HepG2 (cell line): ENCODE results near the gene PGS1. TPM values are rescaled to one million over a fixed set of nuclear protein-coding genes. Genes with fewer than 3 reads are reported as not detected.

Source experiments
- CENPBD1 ChIP-seq: sonication (generic); formaldehyde crosslinking; IDR thresholded peaks from 2 replicates; pipeline ENCODE4 v1.8.0; 2022; ENCODE audit warnings: missing genetic modification reagents, low read depth, mild to moderate bottlenecking, borderline replicate concordance
- CREB1 ChIP-seq, 2 experiments: fragments of 450-650 bp in 1 of 2; IDR thresholded peaks; 2 replicates each; pipeline ENCODE4 v1.6.1; 2016 to 2017; ENCODE audit warnings: control low read depth in 1 of 2, mild to moderate bottlenecking in 1 of 2, missing compliant biosample characterization in 1 of 2, missing genetic modification characterization in 1 of 2
- E2F1 ChIP-seq: sonication (generic); formaldehyde crosslinking; IDR thresholded peaks from 2 replicates; pipeline ENCODE4 v1.5.0; 2020; ENCODE audit warnings: missing genetic modification reagents
- GABPA ChIP-seq, 2 experiments: IDR thresholded peaks; 2 replicates each; pipeline ENCODE4 v1.6.1; 2011 to 2016; ENCODE audit warnings: low read depth in 2 of 2, low read length in 1 of 2, missing biosample characterization in 1 of 2, missing genetic modification characterization in 1 of 2
- HOMEZ ChIP-seq: IDR thresholded peaks from 2 replicates; pipeline ENCODE4 v1.6.1; 2016; ENCODE audit warnings: low read depth
- KDM3A ChIP-seq: IDR thresholded peaks from 2 replicates; pipeline ENCODE4 v1.6.1; 2018; ENCODE audit warnings: low read depth, missing compliant biosample characterization
- MATR3 ChIP-seq: sonication (generic); formaldehyde crosslinking; IDR thresholded peaks from 2 replicates; pipeline ENCODE4 v1.4.0; 2020; ENCODE audit warnings: missing genetic modification reagents
- RBFOX2 ChIP-seq: fragments of 200-400 bp; formaldehyde crosslinking; IDR thresholded peaks from 2 replicates; pipeline ENCODE4 v1.6.1; 2017; ENCODE audit warnings: low read depth, mild to moderate bottlenecking, low read length
- SIX1 ChIP-seq: sonication (generic); formaldehyde crosslinking; IDR thresholded peaks from 2 replicates; pipeline ENCODE4 v1.4.0; 2020; ENCODE audit warnings: missing genetic modification reagents, borderline replicate concordance
- SRF ChIP-seq: IDR thresholded peaks from 2 replicates; pipeline ENCODE4 v1.6.1; 2011; ENCODE audit warnings: mild to moderate bottlenecking, low read depth, low read length, moderate library complexity
- UBTF ChIP-seq: sonication (generic); formaldehyde crosslinking; IDR thresholded peaks from 2 replicates; pipeline ENCODE4 v1.4.0; 2020; ENCODE audit warnings: mild to moderate bottlenecking, missing genetic modification reagents
- WIZ ChIP-seq: sonication (generic); formaldehyde crosslinking; IDR thresholded peaks from 2 replicates; pipeline ENCODE4 v1.5.1; 2020; ENCODE audit warnings: mild to moderate bottlenecking, missing genetic modification reagents
- ZFP1 ChIP-seq: IDR thresholded peaks from 2 replicates; pipeline ENCODE4 v1.6.1; 2016
- ZFP36 ChIP-seq: fragments of 150-350 bp; IDR thresholded peaks from 2 replicates; pipeline ENCODE4 v1.6.1; 2018; ENCODE audit warnings: borderline replicate concordance, low read length, low read depth; ENCODE audit not compliant: partially characterized antibody
- ZFX ChIP-seq: sonication (generic); formaldehyde crosslinking; IDR thresholded peaks from 2 replicates; pipeline ENCODE4 v1.4.0; 2020; ENCODE audit warnings: mild to moderate bottlenecking, low read depth, missing genetic modification reagents, moderate library complexity
- ZNF264 ChIP-seq: sonication (generic); formaldehyde crosslinking; IDR thresholded peaks from 2 replicates; pipeline ENCODE4 v1.4.0; 2020; ENCODE audit warnings: missing genetic modification reagents
- ZNF574 ChIP-seq: sonication (generic); formaldehyde crosslinking; IDR thresholded peaks from 2 replicates; pipeline ENCODE4 v1.4.0; 2020; ENCODE audit warnings: missing genetic modification reagents
- ZNF615 ChIP-seq: sonication (generic); formaldehyde crosslinking; IDR thresholded peaks from 2 replicates; pipeline ENCODE4 v1.5.0; 2020; ENCODE audit warnings: mild to moderate bottlenecking, missing genetic modification reagents, borderline replicate concordance
- ZNF816 ChIP-seq: sonication (generic); formaldehyde crosslinking; IDR thresholded peaks from 2 replicates; pipeline ENCODE4 v1.8.0; 2022; ENCODE audit warnings: missing genetic modification reagents, mild to moderate bottlenecking, borderline replicate concordance
- ZSCAN21 ChIP-seq: sonication (generic); formaldehyde crosslinking; IDR thresholded peaks from 2 replicates; pipeline ENCODE4 v1.8.0; 2022; ENCODE audit warnings: mild to moderate bottlenecking, missing genetic modification reagents, moderate library complexity, borderline replicate concordance
- polyA plus RNA-seq, 8 experiments: library from polyadenylated mRNA; depleted of rRNA in 3 of 8; stranded (reverse) in 7 of 8; unstranded in 1 of 8; fragments of >200 nt; fragmentation: Illumina TruSeq in 4 of 8; extraction: Trizol in 4 of 8; gene quantifications; 2 replicates each; pipeline versions ENCODE4 v1.2.1 to v1.2.3, GENCODE V29; 2011 to 2016; ENCODE audit warnings: low read depth in 4 of 8, missing spikeins in 1 of 8, mixed read lengths in 1 of 8; ENCODE audit not compliant: insufficient read depth in 1 of 8
- total RNA-seq, 5 experiments: library from RNA; depleted of rRNA; stranded (reverse); fragments of >200 nt; fragmentation: Illumina TruSeq; extraction: Trizol; gene quantifications; 2 replicates each; pipeline ENCODE4 v1.2.3, GENCODE V29; 2016; ENCODE audit warnings: low read depth in 1 of 5

Gene PGS1
- total and polyA plus RNA-seq, 2 of the 13 experiments (the other 11 are each of a cell fraction or from before 2014, with no cell fraction given), result 25.9 to 31.5 TPM

GRCh38 chr17:78341559-78342448, 36.6 kb upstream of the PGS1 start (continued):
- TF ChIP-seq UBTF (CRISPR knock-in tag), result peak; percentile 47; the same call in 1 of the 2 replicates
- TF ChIP-seq SIX1 (CRISPR knock-in tag), result no peak
- no peak for TF ChIP-seq ZNF264 (CRISPR knock-in tag)
- no peak for TF ChIP-seq ZNF574 (CRISPR knock-in tag)
- no peak for TF ChIP-seq HOMEZ
- TF ChIP-seq CREB1 (IDR thresholded peaks at IDR 0.05), result no peak
- no peak for TF ChIP-seq CREB1 (CRISPR knock-in tag; IDR thresholded peaks at IDR 0.05)
- 0 out of 2 replicates have a peak, but pooled peaks have one; percentile 22 for TF ChIP-seq ZSCAN21 (CRISPR knock-in tag)
- TF ChIP-seq KDM3A (CRISPR knock-in tag), result no peak
- no peak for TF ChIP-seq WIZ (CRISPR knock-in tag)
- TF ChIP-seq RBFOX2, result no peak
- TF ChIP-seq ZNF615, result no peak
- TF ChIP-seq ZFP36, result no peak
- no peak for TF ChIP-seq SRF
- TF ChIP-seq ZFP1 (CRISPR knock-in tag), result no peak
- TF ChIP-seq CENPBD1, result no peak
- no peak for TF ChIP-seq MATR3 (CRISPR knock-in tag)
- TF ChIP-seq E2F1 (CRISPR knock-in tag), result no peak
- TF ChIP-seq ZNF816, result no peak
- TF ChIP-seq ZFX (CRISPR knock-in tag), result 0 out of 2 replicates have a peak, but pooled peaks have one; percentile 21
- 0 out of 2 replicates have a peak, but pooled peaks have one; percentile 20 for TF ChIP-seq GABPA (IDR thresholded peaks at IDR 0.05; ENCODE audit: low read depth, low read length)
- TF ChIP-seq GABPA (CRISPR knock-in tag; IDR thresholded peaks at IDR 0.05; ENCODE audit: low read depth), result no peak
